Astrocyte of the cerebellum (primary cell): Measurements from ENCODE around the gene GHITM.

Source experiments
- DNase-seq: peaks from one replicate; pipeline ENCODE4 v3.0.0-alpha.2; 2011; ENCODE audit warnings: low read depth
- H3K4me3 ChIP-seq: 2 replicates; pipeline ENCODE4 v1.5.1; 2011; ENCODE audit warnings: mild to moderate bottlenecking, low read depth, low read length, moderate library complexity
- CTCF ChIP-seq: IDR thresholded peaks from 2 replicates; pipeline ENCODE4 v1.5.1; 2012; ENCODE audit warnings: low read length, low read depth, moderate library complexity, mild to moderate bottlenecking; ENCODE audit errors: missing control alignments
- in situ Hi-C: cut with HindIII; loops from 2 replicates; pipeline ENCODE4 v1.10.0; 2017; ENCODE audit warnings: low sequenced_read_pairs

The GHITM gene

GRCh38 chr10:84196083-84196482 is 56.8 kb downstream of the GHITM start:
- in situ Hi-C loops = no loop called here
- no peak for TF ChIP-seq CTCF
- H3K4me3 ChIP-seq = no peak overlapping the region
- DNase-seq = no peak

GRCh38 chr10:84196941-84197340 is 57.6 kb downstream of the GHITM start:
- no peak for DNase-seq
- in situ Hi-C loops = no loop called here
- H3K4me3 ChIP-seq = no peak overlapping the region
- no peak for TF ChIP-seq CTCF

- no peak for TF ChIP-seq CTCF
- DNase-seq = no peak
- in situ Hi-C loops = no loop called here
- no peak overlapping the region for H3K4me3 ChIP-seq
These were observed 58.3 kb downstream of the GHITM start for GRCh38 chr10:84197643-84198042.

GRCh38 chr10:84198206-84198915 is 59.1 kb downstream of the GHITM start:
- no peak for TF ChIP-seq CTCF
- H3K4me3 ChIP-seq = no peak overlapping the region
- in situ Hi-C loops = no loop called here
- DNase-seq = no peak

- no peak for TF ChIP-seq CTCF
- no peak for DNase-seq
- no peak overlapping the region for H3K4me3 ChIP-seq
- in situ Hi-C loops = no loop called here
These were observed 61.4 kb downstream of the GHITM start for GRCh38 chr10:84200537-84201243.

GRCh38 chr10:84201244-84201606 is 61.9 kb downstream of the GHITM start:
- TF ChIP-seq CTCF = no peak
- in situ Hi-C loops = no loop called here
- no peak for DNase-seq
- H3K4me3 ChIP-seq = no peak overlapping the region
